HepG2 (cell line): ENCODE data around the gene EFEMP2. TPM values are rescaled to one million over a fixed set of nuclear protein-coding genes. Genes with fewer than 3 reads are reported as not detected.

ENCODE experiments used
- ATF7 ChIP-seq, 2 experiments: fragments of 450-650 bp in 1 of 2; sonication (generic) in 1 of 2; formaldehyde crosslinking in 1 of 2; IDR thresholded peaks; 2 replicates each; pipeline versions ENCODE4 v1.4.0 to v1.6.1; 2016 to 2020; ENCODE audit warnings: antibody characterized with exemption in 1 of 2, mild to moderate bottlenecking in 1 of 2, missing genetic modification reagents in 1 of 2
- HNF4G ChIP-seq, 2 experiments: sonication (generic) in 1 of 2; formaldehyde crosslinking in 1 of 2; IDR thresholded peaks; 2 replicates each; pipeline versions ENCODE4 v1.4.0 to v1.6.1; 2011 to 2020; ENCODE audit warnings: borderline replicate concordance in 2 of 2, low read depth in 2 of 2, mild to moderate bottlenecking in 2 of 2, low read length in 1 of 2, missing genetic modification reagents in 1 of 2, moderate library complexity in 1 of 2
- KDM5B ChIP-seq: sonication (generic); formaldehyde crosslinking; IDR thresholded peaks from 2 replicates; pipeline ENCODE4 v1.4.0; 2020; ENCODE audit warnings: missing genetic modification reagents, mild to moderate bottlenecking, borderline replicate concordance
- MIER2 ChIP-seq: IDR thresholded peaks from 2 replicates; pipeline ENCODE4 v1.6.1; 2016; ENCODE audit warnings: missing biosample characterization, missing genetic modification reagents
- ONECUT2 ChIP-seq: sonication (generic); formaldehyde crosslinking; IDR thresholded peaks from 2 replicates; pipeline ENCODE4 v1.4.0; 2020; ENCODE audit warnings: missing genetic modification reagents
- PHF21A ChIP-seq: sonication (generic); formaldehyde crosslinking; IDR thresholded peaks from 2 replicates; pipeline ENCODE4 v1.5.0; 2020; ENCODE audit warnings: mild to moderate bottlenecking, missing genetic modification reagents
- POGZ ChIP-seq: sonication (generic); formaldehyde crosslinking; IDR thresholded peaks from 2 replicates; pipeline ENCODE4 v1.4.0; 2020; ENCODE audit warnings: mild to moderate bottlenecking, missing genetic modification reagents
- PRPF4 ChIP-seq: fragments of 200-400 bp; formaldehyde crosslinking; IDR thresholded peaks from 2 replicates; pipeline ENCODE4 v1.6.1; 2016; ENCODE audit warnings: low read length, low read depth; ENCODE audit not compliant: poor library complexity, severe bottlenecking
- RBAK ChIP-seq: sonication (generic); formaldehyde crosslinking; IDR thresholded peaks from 2 replicates; pipeline ENCODE4 v1.5.1; 2020; ENCODE audit warnings: mild to moderate bottlenecking, missing genetic modification reagents
- SRSF4 ChIP-seq: fragments of 200-400 bp; formaldehyde crosslinking; IDR thresholded peaks from one replicate; pipeline ENCODE4 v1.6.1; 2018; ENCODE audit warnings: mild to moderate bottlenecking, low read depth, low read length, moderate library complexity; ENCODE audit not compliant: poor library complexity, severe bottlenecking
- STAG1 ChIP-seq: sonication (generic); formaldehyde crosslinking; IDR thresholded peaks from 2 replicates; pipeline ENCODE4 v1.4.0; 2020; ENCODE audit warnings: missing genetic modification reagents
- TCF12 ChIP-seq, 2 experiments: fragments of 450-650 bp in 1 of 2; sonication (generic) in 1 of 2; formaldehyde crosslinking in 1 of 2; IDR thresholded peaks; 2 replicates each; pipeline versions ENCODE4 v1.6.1 to v1.8.0; 2017 to 2022; ENCODE audit warnings: antibody characterized with exemption in 1 of 2, mild to moderate bottlenecking in 1 of 2, missing genetic modification reagents in 1 of 2, moderate library complexity in 1 of 2
- TEAD3 ChIP-seq: optimal IDR thresholded peaks from 2 replicates; pipeline ENCODE3; 2016; ENCODE audit warnings: borderline replicate concordance
- ZBTB21 ChIP-seq: sonication (generic); formaldehyde crosslinking; IDR thresholded peaks from 2 replicates; pipeline ENCODE4 v1.4.0; 2020; ENCODE audit warnings: missing genetic modification reagents
- ZBTB49 ChIP-seq: sonication (generic); formaldehyde crosslinking; IDR thresholded peaks from 2 replicates; pipeline ENCODE4 v1.4.0; 2020; ENCODE audit warnings: missing genetic modification reagents, borderline replicate concordance
- ZNF253 ChIP-seq: sonication (generic); formaldehyde crosslinking; IDR thresholded peaks from 2 replicates; pipeline ENCODE4 v1.8.0; 2022; ENCODE audit warnings: mild to moderate bottlenecking, missing genetic modification reagents, borderline replicate concordance
- ZNF331 ChIP-seq: sonication (generic); formaldehyde crosslinking; IDR thresholded peaks from 2 replicates; pipeline ENCODE4 v1.4.0; 2020; ENCODE audit warnings: missing genetic modification reagents
- ZNF430 ChIP-seq: sonication (generic); formaldehyde crosslinking; IDR thresholded peaks from 2 replicates; pipeline ENCODE4 v1.9.0; 2021; ENCODE audit warnings: mild to moderate bottlenecking, missing genetic modification reagents
- ZNF562 ChIP-seq: sonication (generic); formaldehyde crosslinking; IDR thresholded peaks from 2 replicates; pipeline ENCODE4 v1.8.0; 2022; ENCODE audit warnings: missing genetic modification reagents, borderline replicate concordance
- ZNF687 ChIP-seq: sonication (generic); formaldehyde crosslinking; IDR thresholded peaks from 2 replicates; pipeline ENCODE4 v1.5.1; 2020; ENCODE audit warnings: mild to moderate bottlenecking, missing genetic modification reagents, moderate library complexity
- ZNF850 ChIP-seq: sonication (generic); formaldehyde crosslinking; conservative IDR thresholded peaks from 2 replicates; pipeline ENCODE4 v1.9.0; 2021; ENCODE audit warnings: mild to moderate bottlenecking, missing genetic modification reagents
- polyA plus RNA-seq, 8 experiments: library from polyadenylated mRNA; depleted of rRNA in 3 of 8; stranded (reverse) in 7 of 8; unstranded in 1 of 8; fragments of >200 nt; fragmentation: Illumina TruSeq in 4 of 8; extraction: Trizol in 4 of 8; gene quantifications; 2 replicates each; pipeline versions ENCODE4 v1.2.1 to v1.2.3, GENCODE V29; 2011 to 2016; ENCODE audit warnings: low read depth in 4 of 8, missing spikeins in 1 of 8, mixed read lengths in 1 of 8; ENCODE audit not compliant: insufficient read depth in 1 of 8
- total RNA-seq, 5 experiments: library from RNA; depleted of rRNA; stranded (reverse); fragments of >200 nt; fragmentation: Illumina TruSeq; extraction: Trizol; gene quantifications; 2 replicates each; pipeline ENCODE4 v1.2.3, GENCODE V29; 2016; ENCODE audit warnings: low read depth in 1 of 5
- TF ChIP-seq, protein P1 (sequence below): sonication (generic); formaldehyde crosslinking; IDR thresholded peaks from 2 replicates; pipeline ENCODE4 v1.8.0; 2022; ENCODE audit warnings: mild to moderate bottlenecking, missing genetic modification reagents, moderate library complexity

The EFEMP2 gene
- total and polyA plus RNA-seq, 2 of the 13 experiments (the other 11 are each of a cell fraction or from before 2014, with no cell fraction given), result 7.4 to 29.7 TPM

DNA sequence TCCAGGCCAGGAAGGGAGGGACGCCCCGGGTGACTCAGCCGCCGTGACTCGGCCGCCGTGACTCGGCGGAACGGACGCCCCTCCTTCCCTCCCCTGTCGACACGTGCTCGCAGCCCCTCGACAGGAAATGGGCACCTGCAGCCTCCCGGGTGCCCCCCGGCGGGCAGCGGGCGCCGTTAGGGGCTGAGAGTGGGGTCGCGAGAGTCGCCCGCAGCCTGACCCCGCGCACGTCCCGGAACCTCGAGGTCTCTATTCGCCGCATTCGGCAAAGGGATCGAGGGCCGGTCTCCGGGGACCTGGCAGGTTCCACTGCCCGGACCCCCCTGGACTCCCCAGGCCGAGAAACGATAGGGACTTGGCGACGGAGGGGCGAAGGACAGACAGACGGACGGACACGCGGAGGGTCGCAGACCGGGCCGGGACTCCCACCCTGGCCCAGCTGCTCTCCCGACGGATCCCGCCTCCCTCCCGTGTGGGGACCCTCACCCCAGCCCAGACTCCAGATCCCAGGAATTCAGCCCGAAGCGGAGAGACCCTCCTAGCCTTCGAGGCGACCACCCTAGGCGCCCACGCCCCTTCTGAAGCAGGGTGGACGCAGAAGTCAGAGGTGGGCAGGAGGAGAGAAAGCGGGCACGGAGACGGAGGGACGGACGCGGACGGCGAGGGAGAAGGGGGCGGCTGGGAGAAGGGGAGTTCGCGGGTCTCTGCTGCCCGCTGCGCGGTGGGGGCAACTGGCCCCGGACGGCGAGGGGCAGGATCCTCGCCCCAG lies 26.9 kb upstream of the EFEMP2 start (continued):
- TF ChIP-seq, protein P1, sequence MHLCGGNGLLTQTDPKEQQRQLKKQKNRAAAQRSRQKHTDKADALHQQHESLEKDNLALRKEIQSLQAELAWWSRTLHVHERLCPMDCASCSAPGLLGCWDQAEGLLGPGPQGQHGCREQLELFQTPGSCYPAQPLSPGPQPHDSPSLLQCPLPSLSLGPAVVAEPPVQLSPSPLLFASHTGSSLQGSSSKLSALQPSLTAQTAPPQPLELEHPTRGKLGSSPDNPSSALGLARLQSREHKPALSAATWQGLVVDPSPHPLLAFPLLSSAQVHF (CRISPR knock-in tag), result peak; percentile 69
- TF ChIP-seq KDM5B, result peak; percentile 72; the same call in 1 of the 2 replicates
- TF ChIP-seq PHF21A (CRISPR knock-in tag), result peak; percentile 30; the same call in 1 of the 2 replicates
- no peak for TF ChIP-seq ZBTB49 (CRISPR knock-in tag)
- no peak for TF ChIP-seq MIER2 (CRISPR knock-in tag)
- no peak; the same call in 1 of the 2 replicates for TF ChIP-seq ZNF850 (CRISPR knock-in tag)
- no peak; the same call in 1 of the 2 replicates for TF ChIP-seq ZNF253
- no peak for TF ChIP-seq POGZ (CRISPR knock-in tag)
- TF ChIP-seq ZNF430 (CRISPR knock-in tag), result peak; percentile 69; the same call in 1 of the 2 replicates
- TF ChIP-seq SRSF4, result no peak
- TF ChIP-seq TEAD3 (CRISPR knock-in tag), result no peak
- TF ChIP-seq STAG1 (CRISPR knock-in tag), result no peak
- peak; percentile 43; the same call in 1 of the 2 replicates for TF ChIP-seq ZNF331 (CRISPR knock-in tag)
- no peak for TF ChIP-seq PRPF4
- TF ChIP-seq ZBTB21 (CRISPR knock-in tag), result no peak
- TF ChIP-seq RBAK (CRISPR knock-in tag), result no peak
- no peak for TF ChIP-seq ZNF562 (CRISPR knock-in tag)
- peak; percentile 97 for TF ChIP-seq ZNF687 (CRISPR knock-in tag)
- TF ChIP-seq TCF12 (IDR thresholded peaks at IDR 0.05), result no peak
- no peak for TF ChIP-seq TCF12 (CRISPR knock-in tag; IDR thresholded peaks at IDR 0.05)
- TF ChIP-seq ONECUT2 (CRISPR knock-in tag), result no peak
- no peak for TF ChIP-seq HNF4G (IDR thresholded peaks at IDR 0.05; ENCODE audit: borderline replicate concordance, low read depth, low read length)
- TF ChIP-seq HNF4G (CRISPR knock-in tag; IDR thresholded peaks at IDR 0.05; ENCODE audit: borderline replicate concordance, low read depth), result no peak
- TF ChIP-seq ATF7 (IDR thresholded peaks at IDR 0.05), result no peak
- TF ChIP-seq ATF7 (CRISPR knock-in tag; IDR thresholded peaks at IDR 0.05), result no peak
